HG03342 (cell line): ENCODE results near the gene GRAMD1A.
"Not testable (repeated sequence)": the region's sequence is repeated elsewhere in the genome, so short reads cannot be mapped to it uniquely, and the experiment has no call there.

Source experiments
- ATAC-seq: cut with Tn5 transposase; IDR thresholded peaks from one replicate; pipeline ENCODE4 v1.9.1; 2021; ENCODE audit warnings: mild to moderate bottlenecking, moderate library complexity; ENCODE audit not compliant: unreplicated experiment

The GRAMD1A gene

GRCh38 chr19:35000647-35001501 is 751 bp downstream of the GRAMD1A start:
- no peak for ATAC-seq

- ATAC-seq, result no peak
Measured at GRCh38 chr19:35002037-35002535, 2.0 kb downstream of the GRAMD1A start.

GRCh38 chr19:35004517-35005255 is 4.6 kb downstream of the GRAMD1A start:
- no peak for ATAC-seq

- ATAC-seq, result no peak
Measured at GRCh38 chr19:35005256-35005977, 5.3 kb downstream of the GRAMD1A start.

- ATAC-seq, result not testable (repeated sequence)
Measured at GRCh38 chr19:35006007-35006341, 5.9 kb downstream of the GRAMD1A start.

GRCh38 chr19:35006342-35006998 is 6.3 kb downstream of the GRAMD1A start:
- no peak for ATAC-seq

- no peak for ATAC-seq
Measured at GRCh38 chr19:35006999-35007365, 6.9 kb downstream of the GRAMD1A start.

GRCh38 chr19:35007427-35007826 is 7.3 kb downstream of the GRAMD1A start:
- ATAC-seq, result not testable (repeated sequence)

GRCh38 chr19:35008891-35009341 is 8.8 kb downstream of the GRAMD1A start:
- ATAC-seq, result no peak

GRCh38 chr19:35009424-35010415 is 9.6 kb downstream of the GRAMD1A start:
- ATAC-seq, result no peak

- no peak for ATAC-seq
Measured at GRCh38 chr19:35011091-35011689, 11.1 kb downstream of the GRAMD1A start.

- ATAC-seq, result no peak
Measured at GRCh38 chr19:35011737-35012682, 11.9 kb downstream of the GRAMD1A start.

GRCh38 chr19:35013041-35013819 is 13.1 kb downstream of the GRAMD1A start:
- no peak for ATAC-seq

- ATAC-seq, result no peak
Measured at GRCh38 chr19:35013820-35014754, 14.0 kb downstream of the GRAMD1A start.

- not testable (repeated sequence) for ATAC-seq
Measured at GRCh38 chr19:35014774-35015173, 14.7 kb downstream of the GRAMD1A start.

- no peak for ATAC-seq
Measured at GRCh38 chr19:35015270-35015953, 15.3 kb downstream of the GRAMD1A start.
